GM19043 (cell line): ENCODE measurements around the gene SNED1.

Experiments used
- ATAC-seq: cut with Tn5 transposase; IDR thresholded peaks from one replicate; pipeline ENCODE4 v1.9.1; 2021; ENCODE audit warnings: low read depth; ENCODE audit not compliant: unreplicated experiment

Gene SNED1

DNA sequence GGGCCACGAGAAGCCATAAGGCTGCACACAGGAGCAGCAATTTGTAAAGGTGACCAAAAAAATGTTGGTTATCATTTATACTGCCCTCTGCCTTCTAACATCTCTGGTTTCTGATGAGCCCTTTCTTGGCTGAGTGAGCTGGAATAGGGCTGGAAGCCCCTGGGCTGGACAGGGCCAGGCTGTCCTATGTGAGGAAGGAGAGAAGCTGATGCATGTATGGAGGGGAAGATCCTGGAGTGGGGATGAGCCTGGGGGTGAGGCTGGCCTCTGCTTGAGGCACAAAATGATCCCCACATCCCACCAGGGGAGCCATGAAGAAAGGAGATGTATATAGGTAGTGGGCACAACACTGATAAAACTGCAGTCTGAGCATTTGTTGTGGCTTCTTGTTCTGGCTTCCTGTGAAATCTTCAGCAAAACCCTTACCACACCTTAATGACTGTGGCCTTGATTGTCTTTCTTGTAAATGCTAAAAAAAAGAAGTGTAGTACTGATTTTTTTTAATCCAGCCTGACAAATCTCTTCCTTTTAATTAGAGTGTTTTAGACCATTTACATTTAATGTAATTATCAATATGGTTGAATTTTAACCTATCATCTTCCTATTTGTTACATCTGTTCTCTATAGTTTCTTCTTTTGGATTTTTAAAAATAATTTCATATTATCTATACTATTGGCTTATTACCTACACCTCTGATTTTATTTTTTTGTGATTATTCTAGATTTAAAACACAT is 5.6 kb downstream of the SNED1 start:
- ATAC-seq: no peak

DNA sequence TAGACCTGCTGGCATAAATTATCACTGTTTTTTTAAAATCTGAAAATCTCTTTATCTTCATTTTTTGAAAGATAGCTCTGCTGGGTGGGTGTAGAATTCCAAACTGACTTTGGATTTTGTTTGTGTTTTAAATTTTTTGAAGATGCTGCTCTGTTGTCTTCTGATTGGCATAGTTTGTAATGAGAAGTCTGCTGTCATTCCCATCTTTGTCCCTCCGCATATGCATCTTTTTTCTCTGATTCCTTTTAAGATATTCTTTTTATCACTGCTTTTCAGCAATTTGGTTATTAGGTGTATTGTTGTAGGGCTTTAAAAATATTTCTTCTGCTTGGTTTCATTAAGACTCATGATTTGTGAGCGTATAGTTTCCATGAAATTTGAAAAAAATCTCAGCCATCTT is 7.2 kb downstream of the SNED1 start:
- no peak for ATAC-seq

DNA sequence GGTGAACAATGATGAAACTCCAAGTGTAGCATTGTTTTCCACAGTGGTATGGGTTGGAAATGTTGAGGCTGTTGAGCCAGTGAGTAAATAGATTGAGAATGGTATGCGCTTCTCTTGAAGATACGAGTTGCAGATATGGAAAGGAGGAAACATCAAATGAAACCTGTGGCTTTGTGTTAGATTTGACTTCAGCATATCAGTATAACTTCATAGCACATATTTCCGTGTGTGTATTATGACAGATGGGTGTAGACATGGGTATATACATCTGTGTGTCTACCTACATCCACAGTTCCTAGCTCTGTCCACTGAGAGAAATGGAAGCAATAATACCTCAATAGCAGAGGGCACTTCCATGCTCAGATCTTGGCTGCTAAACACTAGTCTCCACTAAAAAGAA is 8.0 kb downstream of the SNED1 start:
- ATAC-seq: no peak

DNA sequence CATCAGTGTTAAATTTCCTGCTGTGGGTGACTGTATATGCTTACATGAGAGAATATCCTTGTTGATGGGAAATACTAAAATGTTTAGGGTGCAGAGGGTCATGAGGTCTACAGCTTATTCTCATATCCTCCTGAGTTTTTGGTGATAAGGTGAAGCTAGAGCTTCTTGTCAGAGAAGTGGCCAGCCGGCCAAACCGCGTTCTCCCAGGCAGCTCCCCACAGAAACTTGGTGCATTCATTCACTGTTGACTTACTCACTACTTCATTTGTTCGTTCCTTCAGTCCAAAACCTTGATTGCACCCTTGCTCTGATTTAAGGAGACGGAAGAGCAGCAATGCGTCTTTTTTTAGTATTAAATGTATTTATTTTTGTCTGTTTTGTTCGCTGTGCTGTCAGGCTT is 8.7 kb downstream of the SNED1 start:
- ATAC-seq: no peak

DNA sequence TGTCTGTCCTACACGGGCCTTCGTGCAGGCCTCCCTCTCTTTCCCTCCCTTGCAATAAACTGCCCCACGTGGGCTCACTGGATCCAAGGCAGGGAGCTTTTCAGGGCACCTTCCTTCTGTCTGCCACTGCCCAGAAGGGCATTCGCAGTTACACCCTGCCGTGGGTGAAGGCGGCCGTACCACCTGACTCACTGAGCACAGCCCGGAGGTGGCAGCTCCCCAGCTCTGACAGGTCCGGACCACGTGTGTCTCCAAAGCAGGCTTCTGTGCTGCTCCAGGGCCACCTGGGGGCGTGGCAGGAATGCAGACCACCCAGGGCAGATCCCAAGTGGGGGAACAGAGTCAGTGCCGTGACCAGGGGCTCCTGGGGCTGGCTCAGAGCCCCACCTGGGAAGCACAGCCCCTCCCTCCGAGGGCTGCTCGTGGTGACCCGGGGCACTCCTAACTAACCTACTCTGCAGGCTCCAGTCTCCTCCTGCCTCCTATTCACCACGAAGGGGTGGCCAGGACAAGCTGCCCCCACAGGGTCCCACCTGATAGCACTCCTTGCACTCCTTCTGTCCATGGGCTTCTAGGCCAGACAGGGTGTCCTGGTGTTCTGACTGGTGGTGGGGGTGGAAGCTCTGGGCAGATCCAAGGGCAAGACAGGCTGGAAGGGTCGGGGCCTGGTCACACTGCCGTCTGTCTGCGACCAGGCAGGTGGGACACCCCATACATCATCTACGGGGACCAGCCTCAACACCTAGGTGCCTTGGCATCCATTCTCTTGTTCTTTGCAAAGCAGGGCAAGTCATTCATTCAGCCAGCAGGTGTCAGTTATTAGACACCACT is 9.7 kb downstream of the SNED1 start:
- ATAC-seq: no peak

DNA sequence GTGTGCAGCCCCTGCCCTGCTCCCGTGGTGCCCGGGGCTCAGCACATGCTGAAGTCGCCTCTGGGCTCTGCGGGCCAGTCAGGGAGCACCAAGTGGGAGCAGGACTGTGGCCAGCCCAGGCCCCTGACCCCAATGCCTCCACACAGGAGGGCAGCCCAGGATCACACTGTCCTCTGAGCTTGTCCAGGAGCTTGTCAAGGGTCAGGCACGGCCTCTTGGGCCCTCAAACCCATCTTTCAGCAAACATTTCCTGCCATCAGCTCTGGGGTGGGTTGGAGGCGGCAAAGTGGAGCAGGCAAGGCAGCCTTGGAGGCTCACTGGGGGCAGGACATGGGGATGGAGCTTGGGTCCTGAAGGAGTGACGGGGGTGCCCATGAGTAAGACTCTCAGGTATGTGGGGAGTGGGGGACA is 10.3 kb downstream of the SNED1 start:
- no peak for ATAC-seq

DNA sequence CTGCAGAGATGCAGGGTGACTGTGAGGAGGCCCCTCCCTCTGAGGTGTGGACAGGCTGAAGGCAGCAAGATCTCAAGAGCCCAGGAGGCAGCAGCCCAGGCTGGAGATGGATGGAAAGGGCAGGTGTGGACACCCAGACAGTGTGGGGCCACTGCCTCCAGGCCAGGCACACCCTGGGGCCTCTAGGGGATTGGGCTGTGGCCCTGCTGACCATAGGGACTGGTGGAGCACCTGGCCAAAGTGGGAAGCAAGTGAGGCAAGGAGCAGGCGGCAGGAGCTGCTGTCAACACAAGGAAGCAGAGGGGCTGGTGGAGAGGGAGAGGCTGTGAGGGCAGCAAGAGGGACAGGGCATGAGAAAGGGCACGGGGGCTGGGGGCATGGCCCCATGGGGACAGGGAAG is 10.8 kb downstream of the SNED1 start:
- no peak for ATAC-seq

DNA sequence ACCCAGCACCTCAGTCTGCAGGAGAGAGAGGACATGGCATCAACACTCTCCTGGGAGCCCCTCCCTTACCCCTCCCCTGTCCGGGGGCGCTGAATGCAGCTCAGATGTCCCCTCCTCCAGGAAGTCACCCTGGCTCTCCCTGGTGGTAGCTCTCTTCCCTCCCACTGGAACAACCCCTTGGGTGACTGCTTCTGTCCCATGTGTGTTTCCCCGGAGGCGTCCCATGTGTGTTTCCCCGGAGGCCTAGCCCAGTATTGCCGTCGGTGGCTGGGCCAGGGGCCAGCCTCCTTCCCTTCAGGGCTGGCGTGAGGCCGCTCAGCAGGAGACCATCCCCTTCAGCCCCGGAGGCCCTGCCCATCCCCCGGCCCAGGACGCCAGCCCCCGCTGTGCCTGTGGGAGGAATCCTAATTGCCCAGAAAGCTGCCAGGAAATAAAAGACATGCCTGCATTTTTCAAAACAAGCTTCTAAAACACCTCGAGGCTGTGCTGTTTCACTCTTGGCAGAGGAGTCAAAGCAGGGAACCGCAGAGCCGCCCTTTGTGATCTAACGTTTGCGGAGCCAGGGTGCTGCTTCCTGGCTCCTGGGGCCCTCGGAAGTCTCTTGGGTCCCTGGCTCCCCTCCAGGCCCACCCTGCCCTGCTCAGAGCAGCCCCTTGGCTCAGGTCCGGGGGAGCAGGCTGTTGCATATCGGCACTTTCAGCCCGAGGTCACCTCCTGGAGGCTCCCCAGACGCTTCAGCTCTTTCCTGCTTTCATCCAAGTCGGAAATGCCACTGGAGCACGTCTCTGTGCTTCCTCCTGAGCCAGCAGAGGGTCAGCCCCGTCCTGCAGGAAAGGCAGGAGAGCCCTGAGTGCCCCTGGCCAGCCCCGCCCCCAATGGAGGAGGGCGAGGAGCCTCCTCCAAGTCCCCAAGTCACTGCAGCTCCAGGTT is 11.4 kb downstream of the SNED1 start:
- no peak for ATAC-seq

DNA sequence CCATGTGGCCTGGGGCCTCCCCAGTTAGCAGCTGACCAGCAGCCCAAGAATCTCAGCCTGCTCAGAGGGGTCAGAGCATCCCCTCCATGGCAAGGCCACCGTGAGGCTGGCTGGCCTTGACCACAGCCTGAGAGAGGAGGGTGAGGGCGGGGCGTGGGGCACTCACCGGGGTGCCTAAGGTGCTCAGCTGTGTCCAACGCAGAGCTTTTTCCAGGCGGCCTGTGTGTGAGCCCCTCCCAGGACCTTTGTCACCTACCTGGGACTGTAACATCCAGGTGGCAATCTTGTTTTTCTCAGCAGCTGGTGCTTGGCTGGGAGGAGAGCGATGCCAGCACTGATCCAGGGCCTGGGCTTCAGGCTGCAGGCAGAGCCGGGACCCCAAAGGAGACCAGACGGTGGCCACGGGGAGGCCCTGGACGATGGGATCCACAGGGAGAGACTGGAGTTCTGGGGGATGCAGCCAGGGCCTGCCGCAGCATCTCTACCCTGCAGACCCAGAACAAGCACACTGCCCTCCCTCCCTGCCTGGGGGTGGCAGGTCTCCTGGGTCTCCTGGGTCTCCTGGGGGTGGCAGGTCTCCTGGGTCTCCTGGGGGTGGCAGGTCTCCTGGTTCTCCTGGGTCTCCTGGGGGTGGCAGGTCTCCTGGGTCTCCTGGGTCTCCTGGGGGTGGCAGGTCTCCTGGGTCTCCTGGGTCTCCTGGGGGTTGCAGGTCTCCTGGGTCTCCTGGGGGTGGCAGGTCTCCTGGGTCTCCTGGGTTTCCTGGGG is 12.3 kb downstream of the SNED1 start:
- no peak for ATAC-seq

DNA sequence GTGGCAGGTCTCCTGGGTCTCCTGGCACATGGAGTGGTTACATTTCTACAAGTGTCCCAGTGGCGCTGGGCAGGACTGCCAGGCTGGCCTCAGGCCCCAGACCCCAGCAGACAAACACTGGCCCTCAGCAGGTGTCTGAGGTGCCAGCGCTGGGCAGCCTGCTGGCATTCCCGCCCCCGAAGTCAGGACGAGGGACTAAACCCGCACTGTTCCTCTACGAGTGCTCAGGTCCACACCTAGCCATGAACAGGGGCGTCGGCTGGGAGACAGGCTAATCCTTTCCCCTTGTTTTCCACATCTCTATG is 12.8 kb downstream of the SNED1 start:
- ATAC-seq: no peak

DNA sequence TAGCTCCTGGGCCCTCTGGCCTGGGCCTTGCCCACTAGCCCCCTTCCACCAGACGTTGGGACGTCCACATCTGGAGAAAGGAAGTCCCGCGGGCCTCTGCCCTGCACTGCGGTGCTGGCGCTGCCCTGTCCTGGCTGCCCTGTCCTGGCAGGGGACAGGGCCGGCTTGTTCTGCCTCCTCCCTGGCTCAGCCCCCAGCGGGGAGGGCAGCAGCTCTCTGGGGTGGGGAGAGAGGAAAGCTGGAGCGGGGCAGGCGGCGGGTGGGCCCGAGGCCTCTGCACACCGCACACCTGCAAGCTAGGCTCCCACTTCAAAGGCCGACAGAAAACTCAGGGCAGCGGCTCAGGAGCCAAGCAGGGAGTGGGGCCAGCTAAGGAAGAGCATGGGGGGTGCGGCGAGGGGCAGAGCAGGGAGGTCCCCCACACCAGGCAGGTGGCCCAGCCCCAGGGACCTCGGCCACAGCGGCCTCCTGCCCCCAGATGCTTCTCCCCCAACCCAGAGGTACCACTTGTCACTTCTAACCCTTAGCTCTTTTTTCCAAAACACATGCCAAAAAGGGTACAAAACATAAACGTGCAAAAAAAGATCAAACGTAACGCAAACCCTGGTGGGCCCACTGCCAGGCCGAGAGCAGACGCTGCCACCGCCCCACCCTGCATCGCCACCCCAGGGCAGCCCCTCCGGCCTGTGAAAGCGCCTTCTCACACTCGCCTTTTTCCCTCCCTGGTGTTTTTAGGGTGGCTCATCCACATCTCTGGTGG is 13.5 kb downstream of the SNED1 start:
- no peak for ATAC-seq

DNA sequence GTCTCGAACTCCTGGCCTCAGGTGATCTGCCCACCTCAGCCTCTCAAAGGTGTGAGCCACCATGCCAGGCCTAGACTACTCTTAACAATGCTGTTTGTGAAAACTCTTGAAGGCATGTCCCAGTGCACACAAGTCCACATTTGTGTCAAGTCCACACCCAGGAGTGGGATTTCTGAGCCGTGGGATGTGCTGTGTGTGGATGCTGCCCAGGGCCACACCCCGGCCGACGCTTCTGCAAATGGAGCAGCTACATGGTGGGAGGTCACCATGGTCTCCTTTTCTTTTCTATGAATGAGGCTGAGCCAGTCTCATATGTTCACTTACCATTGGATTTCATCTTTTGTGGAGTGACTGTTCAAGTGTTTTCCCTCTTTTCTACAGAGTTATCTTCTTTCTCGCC is 15.8 kb downstream of the SNED1 start:
- ATAC-seq: no peak

DNA sequence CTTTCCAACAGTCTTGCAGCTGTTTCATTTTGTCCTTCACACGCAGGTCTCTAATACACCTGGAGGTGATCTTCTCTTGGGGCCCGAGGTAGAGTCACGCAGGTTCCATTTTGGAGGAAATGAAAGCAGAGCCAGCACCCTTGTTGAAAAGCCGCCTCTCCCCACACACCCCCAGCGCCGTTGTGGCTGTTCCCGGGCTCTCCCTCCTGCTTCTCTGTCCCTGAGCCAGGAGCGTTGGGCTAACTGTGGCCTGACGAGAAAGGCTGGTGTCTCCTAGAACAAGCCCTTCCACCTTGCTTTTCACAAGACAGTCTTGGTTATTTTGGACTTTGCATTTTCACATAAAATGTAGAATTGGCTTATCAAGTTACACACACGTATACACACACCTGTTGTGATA is 16.3 kb downstream of the SNED1 start:
- no peak for ATAC-seq

DNA sequence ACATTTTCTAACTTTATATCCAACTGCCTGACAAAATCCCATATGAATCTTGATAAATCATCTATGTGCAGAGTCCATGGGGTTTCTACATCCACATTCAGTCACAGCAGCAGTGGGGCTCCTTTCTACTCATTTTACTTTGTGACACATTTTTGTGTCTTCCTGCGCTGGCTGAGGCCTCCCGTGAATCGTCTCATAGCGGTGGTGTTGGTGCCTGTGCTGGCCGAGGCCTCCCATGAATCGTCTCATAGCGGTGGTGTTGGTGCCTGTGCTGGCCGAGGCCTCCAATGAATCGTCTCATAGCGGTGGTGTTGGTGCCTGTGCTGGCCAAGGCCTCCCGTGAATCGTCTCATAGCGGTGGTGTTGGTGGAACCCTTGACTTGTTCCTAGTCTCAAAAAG is 17.0 kb downstream of the SNED1 start:
- ATAC-seq: no peak

DNA sequence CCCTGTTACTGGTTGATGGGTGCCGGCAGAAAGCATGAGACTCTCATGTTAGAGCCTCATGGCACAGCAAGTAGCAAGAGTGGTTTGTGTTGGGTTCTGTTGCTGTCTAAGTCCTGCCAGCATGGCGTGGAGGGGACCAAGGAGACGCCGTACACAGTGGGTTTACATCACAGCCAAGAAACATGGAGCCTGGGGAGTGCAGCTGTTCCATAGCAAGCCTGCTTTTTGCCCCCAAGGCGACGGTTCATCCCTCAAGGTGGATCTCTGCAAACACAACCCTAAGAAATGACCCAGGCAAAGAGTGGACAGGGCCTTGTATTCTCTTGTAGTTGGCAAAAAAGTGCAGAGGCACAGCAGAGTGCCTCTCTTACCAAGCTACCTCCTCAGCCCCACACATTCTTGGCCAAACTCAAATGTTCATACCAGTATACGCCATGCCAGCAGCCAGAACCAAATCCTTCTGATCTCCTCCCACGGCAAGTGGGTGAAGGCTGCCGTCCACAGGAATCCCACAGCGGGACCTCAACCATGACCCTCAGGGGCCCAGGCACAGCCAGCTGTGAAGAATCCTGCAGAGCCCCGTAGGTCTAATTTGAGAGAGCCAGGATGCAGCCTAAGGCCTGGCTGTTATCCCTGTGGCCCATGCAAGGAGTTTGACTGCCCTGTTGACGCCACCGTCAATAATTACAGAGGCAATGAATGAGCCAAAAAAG is 19.0 kb downstream of the SNED1 start:
- ATAC-seq: no peak

DNA sequence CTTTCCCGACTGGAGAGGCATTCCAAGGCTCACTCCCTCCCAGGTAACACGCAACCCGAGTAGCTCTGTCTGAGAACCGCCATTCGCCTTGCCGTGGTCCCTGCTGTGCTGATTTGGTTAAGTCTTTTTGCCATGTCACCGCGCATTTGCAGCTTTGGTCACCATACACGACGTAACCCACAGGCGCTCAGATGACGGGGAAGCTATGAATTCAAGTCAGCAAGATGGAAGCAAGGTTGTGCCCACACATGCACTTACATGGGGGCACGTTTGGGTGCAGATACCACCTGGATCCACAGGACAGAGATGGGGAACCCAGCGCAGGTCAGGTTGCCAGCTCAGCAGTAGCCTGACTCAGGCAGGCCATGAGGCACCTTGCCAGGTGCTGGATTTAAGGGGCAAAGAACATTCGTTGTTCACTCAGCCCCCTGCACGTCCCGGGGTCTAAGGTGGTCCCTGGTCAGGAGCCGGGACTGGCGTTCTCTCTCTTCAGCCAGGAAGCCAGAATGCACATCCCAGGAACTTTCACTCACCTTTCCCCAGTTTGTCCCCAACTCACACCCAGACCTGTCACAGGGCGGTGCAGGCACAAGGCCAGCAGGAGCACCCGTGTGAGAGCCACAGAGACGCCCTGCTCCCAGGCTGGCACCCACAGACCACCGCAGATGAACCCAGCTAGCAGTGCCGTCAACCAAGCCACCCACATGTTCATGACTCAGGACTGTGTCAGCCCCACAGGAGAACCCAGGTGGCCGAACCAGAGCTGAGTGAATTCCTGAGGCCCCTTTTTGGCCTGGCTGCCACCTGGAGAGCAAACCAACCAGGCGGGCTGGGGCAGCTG is 19.9 kb downstream of the SNED1 start:
- no peak for ATAC-seq

DNA sequence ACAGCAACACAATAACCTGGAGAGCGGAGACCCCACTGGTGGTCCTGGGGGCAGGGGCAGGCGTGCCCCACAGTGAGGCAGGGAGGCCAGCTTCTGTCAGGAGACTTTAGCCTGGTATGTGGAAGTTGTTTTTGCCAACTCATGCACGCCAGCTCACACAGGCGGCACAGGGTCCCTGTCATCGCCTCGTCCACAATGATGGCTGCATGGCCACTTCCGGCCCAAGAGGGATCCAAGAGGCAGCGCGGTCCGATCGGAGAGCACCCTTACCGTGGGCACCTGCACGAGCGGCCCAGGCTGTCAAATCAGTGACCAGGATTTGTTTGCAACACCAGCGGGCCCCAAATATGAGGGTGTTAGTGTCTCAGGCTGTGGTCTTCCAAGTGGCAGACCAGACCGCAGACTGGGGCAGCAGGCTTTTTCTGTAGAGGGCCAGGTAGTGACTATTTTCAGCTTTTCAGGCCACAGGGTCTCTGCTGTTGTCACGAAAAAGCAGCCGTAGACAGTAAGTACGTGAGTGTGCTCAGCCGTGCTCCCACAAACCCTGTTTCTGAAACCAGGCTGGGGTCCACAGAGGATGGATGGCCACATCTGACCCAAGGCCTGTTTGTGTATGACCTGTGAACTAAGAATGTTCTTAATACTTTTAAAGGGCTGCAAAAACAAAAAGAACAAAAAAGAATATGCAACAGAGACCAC is 21.2 kb downstream of the SNED1 start:
- ATAC-seq: no peak

DNA sequence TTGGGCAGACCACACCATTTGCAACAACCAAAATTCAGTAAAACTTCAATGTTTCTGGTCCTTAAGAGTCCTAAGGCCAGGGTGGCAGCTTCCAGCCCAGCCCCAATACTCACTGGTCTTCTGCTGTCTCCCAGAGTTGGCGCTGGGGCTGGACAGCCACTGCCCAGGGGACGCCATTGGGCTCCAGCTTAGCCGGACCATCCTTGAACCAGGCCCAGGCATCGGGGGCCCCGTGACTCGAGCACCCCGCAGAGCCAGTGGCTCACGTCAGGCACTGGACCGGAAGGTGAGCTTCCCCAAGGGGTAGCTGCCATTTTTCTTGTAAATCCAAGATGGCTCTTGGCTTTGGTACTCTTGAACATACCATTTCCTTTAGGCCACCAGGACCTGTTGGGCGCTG is 21.8 kb downstream of the SNED1 start:
- no peak for ATAC-seq
